Measurements from ENCODE around the gene C12orf57. TPM values are rescaled to one million over a fixed set of nuclear protein-coding genes. Genes with fewer than 3 reads are reported as not detected.

C12orf57 gene
- total and polyA plus RNA-seq, 2 of the 13 experiments (the other 11 are each of a cell fraction or from before 2014, with no cell fraction given): 84.0 to 287 TPM

GRCh38 chr12:6965026-6965661 is 21.3 kb downstream of the C12orf57 start (continued):
- TF ChIP-seq, protein P1, sequence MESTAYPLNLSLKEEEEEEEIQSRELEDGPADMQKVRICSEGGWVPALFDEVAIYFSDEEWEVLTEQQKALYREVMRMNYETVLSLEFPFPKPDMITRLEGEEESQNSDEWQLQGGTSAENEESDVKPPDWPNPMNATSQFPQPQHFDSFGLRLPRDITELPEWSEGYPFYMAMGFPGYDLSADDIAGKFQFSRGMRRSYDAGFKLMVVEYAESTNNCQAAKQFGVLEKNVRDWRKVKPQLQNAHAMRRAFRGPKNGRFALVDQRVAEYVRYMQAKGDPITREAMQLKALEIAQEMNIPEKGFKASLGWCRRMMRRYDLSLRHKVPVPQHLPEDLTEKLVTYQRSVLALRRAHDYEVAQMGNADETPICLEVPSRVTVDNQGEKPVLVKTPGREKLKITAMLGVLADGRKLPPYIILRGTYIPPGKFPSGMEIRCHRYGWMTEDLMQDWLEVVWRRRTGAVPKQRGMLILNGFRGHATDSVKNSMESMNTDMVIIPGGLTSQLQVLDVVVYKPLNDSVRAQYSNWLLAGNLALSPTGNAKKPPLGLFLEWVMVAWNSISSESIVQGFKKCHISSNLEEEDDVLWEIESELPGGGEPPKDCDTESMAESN (CRISPR knock-in tag; conservative IDR thresholded peaks at IDR 0.05): no peak
- no peak for TF ChIP-seq ZNF383 (CRISPR knock-in tag; IDR thresholded peaks at IDR 0.05; ENCODE audit: borderline replicate concordance)
- TF ChIP-seq PAWR (CRISPR knock-in tag; IDR thresholded peaks at IDR 0.05; ENCODE audit: borderline replicate concordance): no peak
- no peak for TF ChIP-seq REPIN1 (CRISPR knock-in tag; IDR thresholded peaks at IDR 0.05; ENCODE audit: borderline replicate concordance, low read depth)
- no peak for TF ChIP-seq GZF1 (CRISPR knock-in tag; IDR thresholded peaks at IDR 0.05)
- no peak for TF ChIP-seq FOSL1 (CRISPR knock-in tag; IDR thresholded peaks at IDR 0.05; ENCODE audit: borderline replicate concordance)
- TF ChIP-seq CSRNP1 (CRISPR knock-in tag; IDR thresholded peaks at IDR 0.05): no peak
- TF ChIP-seq, protein P2, sequence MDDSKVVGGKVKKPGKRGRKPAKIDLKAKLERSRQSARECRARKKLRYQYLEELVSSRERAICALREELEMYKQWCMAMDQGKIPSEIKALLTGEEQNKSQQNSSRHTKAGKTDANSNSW (CRISPR knock-in tag; IDR thresholded peaks at IDR 0.05; ENCODE audit: borderline replicate concordance): no peak
- TF ChIP-seq, protein P3, sequence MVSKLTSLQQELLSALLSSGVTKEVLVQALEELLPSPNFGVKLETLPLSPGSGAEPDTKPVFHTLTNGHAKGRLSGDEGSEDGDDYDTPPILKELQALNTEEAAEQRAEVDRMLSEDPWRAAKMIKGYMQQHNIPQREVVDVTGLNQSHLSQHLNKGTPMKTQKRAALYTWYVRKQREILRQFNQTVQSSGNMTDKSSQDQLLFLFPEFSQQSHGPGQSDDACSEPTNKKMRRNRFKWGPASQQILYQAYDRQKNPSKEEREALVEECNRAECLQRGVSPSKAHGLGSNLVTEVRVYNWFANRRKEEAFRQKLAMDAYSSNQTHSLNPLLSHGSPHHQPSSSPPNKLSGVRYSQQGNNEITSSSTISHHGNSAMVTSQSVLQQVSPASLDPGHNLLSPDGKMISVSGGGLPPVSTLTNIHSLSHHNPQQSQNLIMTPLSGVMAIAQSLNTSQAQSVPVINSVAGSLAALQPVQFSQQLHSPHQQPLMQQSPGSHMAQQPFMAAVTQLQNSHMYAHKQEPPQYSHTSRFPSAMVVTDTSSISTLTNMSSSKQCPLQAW (CRISPR knock-in tag; IDR thresholded peaks at IDR 0.05): no peak
- TF ChIP-seq GABPA (IDR thresholded peaks at IDR 0.05; ENCODE audit: low read depth, low read length): no peak
- peak; percentile 43; the same call in 1 of the 2 replicates for TF ChIP-seq GABPA (CRISPR knock-in tag; IDR thresholded peaks at IDR 0.05; ENCODE audit: low read depth)
- no peak for TF ChIP-seq SP1 (IDR thresholded peaks at IDR 0.05)
- TF ChIP-seq SP1 (CRISPR knock-in tag; IDR thresholded peaks at IDR 0.05): no peak
- TF ChIP-seq ZFP36L2 (CRISPR knock-in tag; IDR thresholded peaks at IDR 0.05): no peak
- no peak for TF ChIP-seq MAFF (IDR thresholded peaks at IDR 0.05; ENCODE audit: low read depth, low read length)
- 0 out of 2 replicates have a peak, but pooled peaks have one; percentile 44 for TF ChIP-seq ZNF557 (CRISPR knock-in tag; IDR thresholded peaks at IDR 0.05)
- TF ChIP-seq ADNP (CRISPR knock-in tag; IDR thresholded peaks at IDR 0.05): no peak
- TF ChIP-seq ZNF282 (IDR thresholded peaks at IDR 0.05; ENCODE audit: partially characterized antibody): no peak
- TF ChIP-seq, protein P4, sequence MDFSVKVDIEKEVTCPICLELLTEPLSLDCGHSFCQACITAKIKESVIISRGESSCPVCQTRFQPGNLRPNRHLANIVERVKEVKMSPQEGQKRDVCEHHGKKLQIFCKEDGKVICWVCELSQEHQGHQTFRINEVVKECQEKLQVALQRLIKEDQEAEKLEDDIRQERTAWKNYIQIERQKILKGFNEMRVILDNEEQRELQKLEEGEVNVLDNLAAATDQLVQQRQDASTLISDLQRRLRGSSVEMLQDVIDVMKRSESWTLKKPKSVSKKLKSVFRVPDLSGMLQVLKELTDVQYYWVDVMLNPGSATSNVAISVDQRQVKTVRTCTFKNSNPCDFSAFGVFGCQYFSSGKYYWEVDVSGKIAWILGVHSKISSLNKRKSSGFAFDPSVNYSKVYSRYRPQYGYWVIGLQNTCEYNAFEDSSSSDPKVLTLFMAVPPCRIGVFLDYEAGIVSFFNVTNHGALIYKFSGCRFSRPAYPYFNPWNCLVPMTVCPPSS (IDR thresholded peaks at IDR 0.05): no peak
- TF ChIP-seq, protein P5, sequence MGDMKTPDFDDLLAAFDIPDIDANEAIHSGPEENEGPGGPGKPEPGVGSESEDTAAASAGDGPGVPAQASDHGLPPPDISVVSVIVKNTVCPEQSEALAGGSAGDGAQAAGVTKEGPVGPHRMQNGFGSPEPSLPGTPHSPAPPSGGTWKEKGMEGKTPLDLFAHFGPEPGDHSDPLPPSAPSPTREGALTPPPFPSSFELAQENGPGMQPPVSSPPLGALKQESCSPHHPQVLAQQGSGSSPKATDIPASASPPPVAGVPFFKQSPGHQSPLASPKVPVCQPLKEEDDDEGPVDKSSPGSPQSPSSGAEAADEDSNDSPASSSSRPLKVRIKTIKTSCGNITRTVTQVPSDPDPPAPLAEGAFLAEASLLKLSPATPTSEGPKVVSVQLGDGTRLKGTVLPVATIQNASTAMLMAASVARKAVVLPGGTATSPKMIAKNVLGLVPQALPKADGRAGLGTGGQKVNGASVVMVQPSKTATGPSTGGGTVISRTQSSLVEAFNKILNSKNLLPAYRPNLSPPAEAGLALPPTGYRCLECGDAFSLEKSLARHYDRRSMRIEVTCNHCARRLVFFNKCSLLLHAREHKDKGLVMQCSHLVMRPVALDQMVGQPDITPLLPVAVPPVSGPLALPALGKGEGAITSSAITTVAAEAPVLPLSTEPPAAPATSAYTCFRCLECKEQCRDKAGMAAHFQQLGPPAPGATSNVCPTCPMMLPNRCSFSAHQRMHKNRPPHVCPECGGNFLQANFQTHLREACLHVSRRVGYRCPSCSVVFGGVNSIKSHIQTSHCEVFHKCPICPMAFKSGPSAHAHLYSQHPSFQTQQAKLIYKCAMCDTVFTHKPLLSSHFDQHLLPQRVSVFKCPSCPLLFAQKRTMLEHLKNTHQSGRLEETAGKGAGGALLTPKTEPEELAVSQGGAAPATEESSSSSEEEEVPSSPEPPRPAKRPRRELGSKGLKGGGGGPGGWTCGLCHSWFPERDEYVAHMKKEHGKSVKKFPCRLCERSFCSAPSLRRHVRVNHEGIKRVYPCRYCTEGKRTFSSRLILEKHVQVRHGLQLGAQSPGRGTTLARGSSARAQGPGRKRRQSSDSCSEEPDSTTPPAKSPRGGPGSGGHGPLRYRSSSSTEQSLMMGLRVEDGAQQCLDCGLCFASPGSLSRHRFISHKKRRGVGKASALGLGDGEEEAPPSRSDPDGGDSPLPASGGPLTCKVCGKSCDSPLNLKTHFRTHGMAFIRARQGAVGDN (CRISPR knock-in tag; IDR thresholded peaks at IDR 0.05): peak; percentile 76
